H1 (cell line): Measurements from ENCODE around the gene MMP7. TPM values are rescaled to one million over a fixed set of nuclear protein-coding genes. Genes with fewer than 3 reads are reported as not detected.

Experiments
- CTCF ChIA-PET: fragments of 300-600 bp; sonication (Branson Sonifier 250); formaldehyde crosslinking; loops from one replicate; lab custom pipeline; 2021; ENCODE audit not compliant: partially characterized antibody; lab: Charles Lee
- POLR2A ChIA-PET: fragments of 300-600 bp; sonication (Branson Sonifier 250); formaldehyde crosslinking; loops from one replicate; lab custom pipeline; 2021; ENCODE audit warnings: inconsistent platforms; ENCODE audit not compliant: partially characterized antibody; lab: Charles Lee
- DNase-seq, 2 experiments: peaks; one replicate each; pipeline versions ENCODE4 v3.0.0 to v3.0.0-alpha.2; 2010 to 2022; ENCODE audit warnings: low spot score in 2 of 2, low read depth in 1 of 2, mixed read lengths in 1 of 2
- FAIRE-seq: peaks from 2 replicates; lab custom pipeline; 2011; peaks lifted over from hg19 to GRCh38; lab: Jason Lieb, UNC
- H2AFZ ChIP-seq: 2 replicates; pipeline ENCODE4 v1.8.1; 2012; ENCODE audit warnings: low read length, inconsistent platforms
- H2AK5ac ChIP-seq: 2 replicates; pipeline ENCODE4 v1.6.1; 2013; ENCODE audit warnings: low read depth, low read length
- H2BK120ac ChIP-seq: replicated peaks from 2 replicates; pipeline ENCODE3; 2013; ENCODE audit warnings: low read depth, low read length, inconsistent platforms
- H2BK12ac ChIP-seq: 2 replicates; pipeline ENCODE4 v1.6.1; 2013; ENCODE audit warnings: low read depth, low read length
- H2BK15ac ChIP-seq: 2 replicates; pipeline ENCODE4 v1.6.1; 2013; ENCODE audit warnings: low read length
- H2BK20ac ChIP-seq: 2 replicates; pipeline ENCODE4 v1.6.1; 2013; ENCODE audit warnings: low read length
- H2BK5ac ChIP-seq: 2 replicates; pipeline ENCODE4 v1.6.1; 2013; ENCODE audit warnings: low read depth, low read length
- H3K14ac ChIP-seq: 2 replicates; pipeline ENCODE4 v1.6.1; 2013; ENCODE audit warnings: inconsistent platforms; ENCODE audit not compliant: insufficient read length
- H3K18ac ChIP-seq: 2 replicates; pipeline ENCODE4 v1.6.1; 2013; ENCODE audit warnings: low read length; ENCODE audit errors: extremely low read depth
- H3K23ac ChIP-seq: 2 replicates; pipeline ENCODE4 v1.6.1; 2013; ENCODE audit warnings: inconsistent platforms; ENCODE audit not compliant: insufficient read length
- H3K23me2 ChIP-seq: 2 replicates; pipeline ENCODE4 v1.6.1; 2013; ENCODE audit warnings: low read depth, low read length
- H3K27ac ChIP-seq: 2 replicates; pipeline ENCODE4 v1.6.1; 2011; ENCODE audit warnings: low read depth, low read length, inconsistent platforms
- H3K27me3 ChIP-seq, 4 experiments: replicated peaks in 1 of 4; 1 replicate in 1 of 4; 2 replicates in 3 of 4; pipeline versions ENCODE4 v1.6.1 to v1.8.1; 2011 to 2013; ENCODE audit warnings: low read length in 3 of 4, mild to moderate bottlenecking in 3 of 4, inconsistent platforms in 2 of 4, mixed read lengths in 2 of 4, moderate library complexity in 1 of 4; ENCODE audit not compliant: control insufficient read depth in 3 of 4, insufficient read depth in 3 of 4; ENCODE audit errors: extremely low read depth in 1 of 4
- H3K36me3 ChIP-seq, 4 experiments: 2 replicates each; pipeline versions ENCODE4 v1.6.1 to v1.8.1; 2011 to 2013; ENCODE audit warnings: mild to moderate bottlenecking in 4 of 4, low read length in 3 of 4, moderate library complexity in 2 of 4, control low read depth in 1 of 4, inconsistent platforms in 1 of 4; ENCODE audit not compliant: insufficient read depth in 4 of 4, control insufficient read depth in 2 of 4
- H3K4ac ChIP-seq: replicated peaks from 2 replicates; pipeline ENCODE3; 2013; ENCODE audit warnings: low read length, low read depth, mixed read lengths, inconsistent platforms; ENCODE audit not compliant: insufficient read length
- H3K4me1 ChIP-seq, 4 experiments: replicated peaks in 1 of 4; 1 replicate in 1 of 4; 2 replicates in 3 of 4; pipeline versions ENCODE4 v1.6.1 to v1.8.1; 2011 to 2013; ENCODE audit warnings: low read length in 3 of 4, inconsistent platforms in 2 of 4, mixed read lengths in 1 of 4; ENCODE audit not compliant: insufficient read depth in 4 of 4, control insufficient read depth in 3 of 4
- H3K4me2 ChIP-seq, 2 experiments: 2 replicates each; pipeline versions ENCODE4 v1.6.1 to v1.8.1; 2011 to 2013; ENCODE audit warnings: low read depth in 2 of 2, low read length in 2 of 2, control low read depth in 1 of 2, inconsistent platforms in 1 of 2, mild to moderate bottlenecking in 1 of 2; ENCODE audit not compliant: insufficient read depth in 1 of 2
- H3K4me3 ChIP-seq, 4 experiments: fragments of 200-600, 300-600 bp in 1 of 4; sonication (generic), shearing (Covaris generic), sonication (Bioruptor Twin) in 1 of 4; 2 replicates each; pipeline versions ENCODE4 v1.5.1 to v1.8.1; 2011 to 2016; ENCODE audit warnings: low read length in 4 of 4, low read depth in 3 of 4, control low read depth in 2 of 4, inconsistent platforms in 2 of 4, mild to moderate bottlenecking in 2 of 4, mixed read lengths in 1 of 4, moderate library complexity in 1 of 4; ENCODE audit not compliant: insufficient read depth in 2 of 4; ENCODE audit errors: extremely low read depth in 1 of 4
- H3K56ac ChIP-seq: replicated peaks from 2 replicates; pipeline ENCODE3; 2013; ENCODE audit warnings: low read depth, mild to moderate bottlenecking, mixed read lengths, low read length, inconsistent platforms; ENCODE audit not compliant: insufficient read length
- H3K79me1 ChIP-seq: 2 replicates; pipeline ENCODE4 v1.6.1; 2013; ENCODE audit warnings: low read depth, low read length, control low read depth
- H3K79me2 ChIP-seq, 2 experiments: 2 replicates each; pipeline versions ENCODE4 v1.6.1 to v1.8.1; 2012 to 2013; ENCODE audit warnings: low read length in 2 of 2, mild to moderate bottlenecking in 2 of 2, inconsistent platforms in 1 of 2; ENCODE audit not compliant: insufficient read depth in 2 of 2, control insufficient read depth in 1 of 2
- H3K9ac ChIP-seq, 4 experiments: replicated peaks in 1 of 4; 1 replicate in 1 of 4; 2 replicates in 3 of 4; pipeline versions ENCODE4 v1.6.1 to v1.8.1; 2011 to 2013; ENCODE audit warnings: low read depth in 3 of 4, low read length in 3 of 4, control low read depth in 2 of 4, mild to moderate bottlenecking in 2 of 4, moderate library complexity in 2 of 4, inconsistent platforms in 1 of 4; ENCODE audit errors: extremely low read depth in 1 of 4
- H3K9me3 ChIP-seq, 2 experiments: 2 replicates each; pipeline versions ENCODE4 v1.6.1 to v1.8.1; 2012 to 2013; ENCODE audit warnings: mild to moderate bottlenecking in 2 of 2, moderate library complexity in 2 of 2, control low read depth in 1 of 2, inconsistent platforms in 1 of 2, low read depth in 1 of 2, low read length in 1 of 2, mixed read lengths in 1 of 2; ENCODE audit not compliant: insufficient read depth in 2 of 2
- H4K20me1 ChIP-seq, 2 experiments: replicated peaks in 1 of 2; 2 replicates each; pipeline versions ENCODE3 to v1.8.1; 2011 to 2013; ENCODE audit warnings: inconsistent platforms in 2 of 2, low read length in 2 of 2, mild to moderate bottlenecking in 1 of 2; ENCODE audit not compliant: insufficient read depth in 2 of 2, control insufficient read depth in 1 of 2
- H4K5ac ChIP-seq: 2 replicates; pipeline ENCODE4 v1.6.1; 2013; ENCODE audit warnings: low read length, low read depth, mixed read lengths, inconsistent platforms; ENCODE audit not compliant: insufficient read length
- H4K8ac ChIP-seq: 2 replicates; pipeline ENCODE4 v1.8.0; 2013; ENCODE audit warnings: mild to moderate bottlenecking, moderate library complexity, low read length, inconsistent platforms; ENCODE audit not compliant: insufficient read depth; ENCODE audit errors: extremely low read depth
- H4K91ac ChIP-seq: replicated peaks from 2 replicates; pipeline ENCODE3; 2013; ENCODE audit warnings: low read length, mixed read lengths, inconsistent platforms; ENCODE audit not compliant: insufficient read length
- CBX8 ChIP-seq: fragments of 300-800, 300-1000 bp; sonication (generic); IDR thresholded peaks from 2 replicates; pipeline ENCODE4 v1.7.1; 2016; ENCODE audit warnings: low read depth, low read length, borderline replicate concordance
- EP300 ChIP-seq, 2 experiments: IDR thresholded peaks; 1 replicate in 1 of 2; 2 replicates in 1 of 2; pipeline ENCODE4 v1.6.1; 2011 to 2012; ENCODE audit warnings: low read depth in 2 of 2, low read length in 2 of 2, mild to moderate bottlenecking in 2 of 2, borderline replicate concordance in 1 of 2, inconsistent platforms in 1 of 2, moderate library complexity in 1 of 2
- NANOG ChIP-seq: IDR thresholded peaks from 2 replicates; pipeline ENCODE4 v1.6.1; 2011; ENCODE audit warnings: low read length, low read depth, mild to moderate bottlenecking, inconsistent platforms; ENCODE audit not compliant: insufficient read depth, poor library complexity, severe bottlenecking
- TAF1 ChIP-seq: IDR thresholded peaks from 2 replicates; pipeline ENCODE4 v1.6.1; 2011; ENCODE audit warnings: mild to moderate bottlenecking, low read depth, low read length
- TCF12 ChIP-seq: IDR thresholded peaks from 2 replicates; pipeline ENCODE4 v1.6.1; 2011; ENCODE audit warnings: low read depth, mild to moderate bottlenecking, low read length
- TEAD4 ChIP-seq: IDR thresholded peaks from 2 replicates; pipeline ENCODE4 v1.6.1; 2012; ENCODE audit warnings: low read depth, low read length, inconsistent platforms, mixed read lengths
- WGBS, 2 experiments: shearing (Covaris generic) in 1 of 2; methylation state at CpG; one replicate each; pipeline versions ENCODE4 v1.1.6 to v1.1.7; 2013 to 2015; ENCODE audit warnings: low lambda C conversion rate in 2 of 2, mixed read lengths in 2 of 2, inconsistent platforms in 1 of 2, low coverage in 1 of 2, missing lambda C conversion rate in 1 of 2; ENCODE audit not compliant: insufficient replicate concordance in 2 of 2, insufficient coverage in 1 of 2, insufficient read length in 1 of 2; ENCODE audit errors: extremely low coverage in 1 of 2, missing lambda C conversion rate in 1 of 2; 5-methylcytosine and 5-hydroxymethylcytosine counted together
- polyA plus RNA-seq, 7 experiments: library from polyadenylated mRNA; depleted of rRNA in 3 of 7; stranded (reverse) in 5 of 7; unstranded in 2 of 7; fragments of >200 nt in 5 of 7; fragments of 200-250 nt in 2 of 7; gene quantifications; 1 replicate in 5 of 7; 2 replicates in 1 of 7; 4 replicates in 1 of 7; pipeline versions ENCODE4 v1.2.1 to v1.2.3, GENCODE V29; 2011 to 2013; ENCODE audit warnings: missing spikeins in 2 of 7, mixed read lengths in 2 of 7
- total RNA-seq: library from RNA; stranded (reverse); fragmentation: NEBNext Ultra II Directional; extraction: Animal tissue kit (Norgen Biotek cat#: 25700); gene quantifications from 2 replicates; pipeline ENCODE4 v1.2.1, GENCODE V29; 2021

The MMP7 gene
- total and polyA plus RNA-seq, 2 of the 8 experiments (the other 6 are each of a cell fraction or from before 2014, with no cell fraction given), result not detected

GRCh38 chr11:102538932-102539331 is 8.4 kb upstream of the MMP7 start:
- no peak for FAIRE-seq
- no peak overlapping the region for H2BK120ac ChIP-seq
- CTCF ChIA-PET, result interaction anchor here (0.7 to 2.3 kb wide), 7 partner anchors 10 to 198 kb away, joined by 3 to 9 read pairs (median 9); no protein-coding TSS in a partner anchor

More at GRCh38 chr11:102538932-102539331, 8.4 kb upstream of the MMP7 start:
- Histone ChIP-seq H3K79me1 (no peaks in the 10 kb centered on the region), H2AFZ (no peak overlapping the region), H2AK5ac (no peak overlapping the region), H4K20me1 (no peaks in the 10 kb centered on the region), H3K14ac (no peak overlapping the region), H3K9me3 (no peaks in the 10 kb centered on the region), H4K8ac (no peak overlapping the region), H3K27me3 (no peaks in the 10 kb centered on the region), H3K4me2 (no peak overlapping the region), H3K27ac (no peak overlapping the region), H3K4ac (no peak overlapping the region), H4K5ac (no peak overlapping the region), H3K23ac (no peak overlapping the region)
- DNase-seq, result no peak
- TF ChIP-seq EP300 (IDR thresholded peaks at IDR 0.05; ENCODE audit: borderline replicate concordance in 1 of 2, low read depth in 2 of 2, low read length in 2 of 2) (no peak), TEAD4 (no peak), TCF12 (no peak), NANOG (no peak), CBX8 (no peak), TAF1 (no peak)
- TF ChIP-seq, all 59 proteins: peak for 0
- H3K56ac ChIP-seq, result no peak overlapping the region
- H3K23me2 ChIP-seq, result no peaks in the 10 kb centered on the region
- H3K9ac ChIP-seq, result no peak overlapping the region
- H4K91ac ChIP-seq, result no peak overlapping the region
- H2BK12ac ChIP-seq, result no peak overlapping the region
- H3K36me3 ChIP-seq, result no peaks in the 10 kb centered on the region
- peaks cover 0 to 3% (median 1%) of the 10 kb centered on the region in 4 experiments; a peak in 1 of 7 replicates for H3K4me1 ChIP-seq
- 92% methylated on average over 4 of the region's 4 CpGs; no CpG with 5 or more reads in 1 of the 2 experiments for WGBS, 2 experiments
- no peaks in the 10 kb centered on the region for H3K79me2 ChIP-seq
- no peak overlapping the region for H2BK15ac ChIP-seq
- POLR2A ChIA-PET, result interaction anchor here (1.3 kb wide), 1 partner anchor 75 kb away, joined by 3 read pairs; no protein-coding TSS in a partner anchor
- no peak overlapping the region for H3K18ac ChIP-seq
- no peak overlapping the region for H3K4me3 ChIP-seq
- no peak overlapping the region for H2BK20ac ChIP-seq
- H2BK5ac ChIP-seq, result no peak overlapping the region
